NCI-H1092 (cell line): ENCODE results near the gene CDHR2.
A peak's percentile ranks its signal among the peaks of the same experiment; 100 is the strongest.
"Not testable (repeated sequence)": the region's sequence is repeated elsewhere in the genome, so short reads cannot be mapped to it uniquely, and the experiment has no call there.

Experiments
- DNase-seq: peaks from one replicate; lab custom pipeline; 2025; lab: John Stamatoyannopoulos, UW

The CDHR2 gene

DNA sequence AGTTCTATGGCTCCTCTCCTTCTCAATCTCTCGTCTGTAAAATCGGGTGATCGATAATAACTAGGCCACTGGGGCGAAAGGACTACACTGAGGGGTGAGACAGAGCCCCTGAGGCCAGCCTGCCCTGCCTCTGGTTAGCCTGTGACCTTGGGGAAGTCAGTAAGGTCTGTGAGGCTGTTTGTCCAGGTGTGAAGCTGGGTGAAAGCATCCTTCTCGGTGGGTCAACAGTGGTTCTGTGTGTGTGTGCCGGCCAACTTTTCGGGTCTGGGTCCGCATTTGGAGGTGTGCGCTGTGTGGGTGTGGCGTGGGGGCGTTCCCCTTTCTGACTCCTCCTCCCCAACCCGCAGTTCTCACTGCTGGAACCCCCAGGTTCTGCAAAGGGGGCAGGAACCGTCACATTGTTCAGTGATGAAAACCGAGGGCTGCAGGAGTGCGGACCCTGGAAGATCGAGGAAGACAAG is 7.0 kb upstream of the CDHR2 start:
- no peak for DNase-seq

DNA sequence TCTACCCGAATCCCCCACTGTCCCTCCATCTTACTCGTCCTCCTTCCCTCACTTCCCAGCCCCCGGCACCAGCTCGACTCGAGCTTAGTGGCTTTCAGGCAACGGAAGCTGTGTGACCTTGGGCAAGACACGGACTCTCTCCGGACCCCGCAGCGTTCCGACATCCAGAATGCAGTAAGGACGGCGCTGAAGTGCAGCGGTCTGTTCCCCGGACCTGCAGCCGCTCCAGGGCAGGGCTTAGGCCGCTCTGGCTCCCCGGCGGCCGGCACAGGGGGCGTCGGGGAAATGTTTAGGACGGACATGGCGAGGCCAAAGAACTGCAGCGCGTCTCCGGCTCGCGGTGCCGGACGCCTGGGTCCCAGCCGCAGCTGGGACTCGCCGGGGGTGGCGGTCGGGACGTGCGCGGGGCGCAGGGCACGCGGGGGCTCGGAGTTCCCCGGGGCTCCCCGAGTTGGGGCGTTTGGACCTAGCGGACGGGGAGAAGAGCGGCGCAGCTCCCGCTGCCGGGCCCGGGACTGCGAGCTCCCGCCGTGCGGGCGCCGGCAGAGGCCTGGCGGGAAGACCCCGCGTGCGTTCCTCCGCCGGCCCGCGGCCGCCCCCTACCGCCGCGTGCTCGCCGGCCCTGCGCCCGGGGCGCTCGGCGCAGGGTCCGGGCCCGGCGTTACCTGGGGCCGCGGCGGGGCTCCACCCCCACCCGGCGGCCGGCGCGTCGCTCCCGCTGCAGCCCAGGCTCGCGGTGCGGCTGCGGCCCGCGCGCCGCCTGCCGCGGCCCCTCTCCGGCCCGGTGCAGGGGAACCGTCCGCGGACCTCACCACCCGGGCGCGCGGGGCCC is 6.3 kb upstream of the CDHR2 start:
- no peak for DNase-seq

DNA sequence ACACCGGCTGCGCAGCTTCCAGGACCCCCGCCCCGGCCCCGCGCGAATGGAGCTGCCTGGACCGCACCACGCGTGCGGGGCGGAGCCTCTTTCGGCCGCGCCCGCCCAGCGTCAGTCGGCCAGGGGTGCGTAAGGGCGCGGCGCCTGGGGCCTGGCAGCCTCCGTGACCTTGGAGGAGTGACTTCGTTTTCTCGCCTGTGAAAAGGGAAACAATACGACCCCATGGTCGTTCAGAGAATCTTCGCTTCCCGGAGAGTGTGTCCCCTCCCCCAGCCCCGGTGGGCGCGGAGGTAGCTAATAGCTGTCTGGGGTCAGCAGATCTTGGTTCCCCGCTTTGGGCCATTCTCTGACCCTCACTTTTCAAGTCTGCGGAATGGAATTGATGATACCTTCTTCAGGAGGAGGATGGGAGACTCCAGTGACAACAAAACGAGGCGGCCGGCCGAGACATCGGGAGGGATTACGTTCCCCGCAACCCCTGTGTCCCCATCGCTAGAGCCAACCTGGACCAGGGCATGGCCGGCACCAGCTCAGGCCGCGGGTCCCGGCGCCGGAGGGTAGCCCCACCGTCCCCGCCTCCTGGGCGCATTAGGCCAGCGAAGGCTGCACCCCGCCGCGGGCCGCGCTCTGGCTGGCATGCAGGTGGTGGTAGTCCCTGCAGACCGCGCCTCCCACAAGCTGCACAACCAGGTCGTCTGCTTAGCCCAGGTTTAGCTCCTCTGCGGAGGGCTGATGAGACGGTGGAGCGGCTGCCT is 5.5 kb upstream of the CDHR2 start:
- peak; percentile 23 for DNase-seq

DNA sequence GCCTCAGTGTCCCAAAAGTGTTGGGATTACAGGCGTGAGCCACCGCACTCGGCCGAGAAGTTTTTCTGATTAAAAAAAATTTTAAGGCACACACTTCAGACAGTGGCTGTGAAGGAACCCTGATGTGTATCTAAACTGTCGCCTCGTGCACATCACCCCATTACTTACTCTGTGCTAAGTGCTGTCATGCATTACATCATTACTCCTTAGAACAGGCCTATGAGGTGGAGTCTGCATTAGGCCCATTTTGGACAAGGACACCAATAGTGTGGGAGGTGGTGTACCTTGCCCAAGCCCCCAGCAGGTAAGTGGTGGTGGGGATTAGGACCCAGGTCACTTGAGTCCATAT is 3.8 kb upstream of the CDHR2 start:
- no peak for DNase-seq

DNA sequence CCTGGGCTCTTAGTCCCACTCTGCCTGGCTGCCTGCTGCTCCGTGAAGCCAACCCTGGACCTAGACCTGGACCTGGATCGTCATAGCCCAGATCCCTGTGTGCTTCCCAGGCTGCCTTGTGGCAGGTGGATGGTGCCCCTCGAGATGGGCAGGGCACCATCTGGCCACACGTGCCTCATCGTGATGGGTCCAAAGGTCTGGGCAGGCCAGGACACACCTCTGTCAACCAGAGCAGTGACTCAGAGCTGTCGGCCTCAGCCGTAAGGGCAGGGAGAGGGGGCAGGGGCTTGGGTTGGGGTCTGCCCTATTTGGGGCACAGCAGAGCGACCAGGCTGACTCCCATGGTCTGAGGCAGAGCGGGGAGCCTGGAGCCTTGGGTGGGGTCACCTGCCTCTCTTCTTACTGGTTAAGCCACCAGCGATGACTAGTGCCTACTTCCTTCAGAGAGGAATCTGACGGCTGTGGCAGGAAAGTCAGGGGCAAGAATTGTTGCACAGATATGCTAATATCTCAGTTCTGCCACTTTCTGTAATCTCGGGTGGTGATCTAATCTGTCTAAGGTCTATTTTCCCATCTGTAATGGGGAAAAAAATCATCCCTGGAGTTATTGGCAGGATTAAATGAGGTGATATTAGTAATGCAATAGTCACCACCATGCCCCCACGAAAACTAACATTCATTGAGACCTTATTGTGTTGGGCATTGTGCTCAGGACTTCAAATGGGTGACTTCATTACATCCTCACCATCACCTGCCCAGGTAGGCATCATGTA is 3.2 kb upstream of the CDHR2 start:
- no peak for DNase-seq

DNA sequence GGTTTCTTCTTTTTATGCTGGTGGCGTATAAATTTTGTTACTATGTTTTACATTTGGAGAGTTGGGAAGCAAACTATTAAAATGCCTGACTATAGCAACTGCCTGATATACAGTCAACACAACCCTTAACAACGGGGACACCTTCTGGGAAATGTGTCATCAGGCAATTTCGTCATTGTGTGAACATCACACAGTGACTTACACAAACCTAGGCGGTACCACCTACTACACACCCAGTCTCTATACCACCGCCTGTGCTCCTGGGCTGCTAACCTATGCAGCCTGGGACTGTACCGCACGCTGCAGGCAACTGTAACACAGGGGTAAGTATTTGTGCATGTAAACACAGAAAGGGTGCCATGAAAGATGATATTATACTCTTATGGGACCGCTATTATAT is 1.3 kb upstream of the CDHR2 start:
- no peak for DNase-seq

DNA sequence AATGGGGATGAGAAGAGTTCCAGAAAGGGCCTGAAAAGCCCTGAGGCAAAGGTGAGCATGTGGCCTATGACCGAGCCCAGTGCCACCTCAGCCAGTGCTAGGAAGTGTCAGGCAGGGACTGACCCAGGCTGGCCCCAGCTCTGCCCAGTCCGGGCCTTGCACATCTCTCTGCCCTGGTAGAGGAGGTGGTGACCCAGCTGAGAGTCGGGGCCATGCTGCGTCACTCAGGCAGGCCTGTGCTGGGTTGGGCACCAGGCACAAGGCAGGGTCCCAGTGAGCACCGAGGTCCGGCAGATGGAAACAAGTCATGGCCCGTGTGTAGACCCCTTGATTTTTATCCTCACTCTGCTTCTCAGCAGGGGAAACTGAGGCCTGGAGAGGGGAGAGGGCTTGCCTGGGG is 729 bp downstream of the CDHR2 start:
- DNase-seq, result no peak

DNA sequence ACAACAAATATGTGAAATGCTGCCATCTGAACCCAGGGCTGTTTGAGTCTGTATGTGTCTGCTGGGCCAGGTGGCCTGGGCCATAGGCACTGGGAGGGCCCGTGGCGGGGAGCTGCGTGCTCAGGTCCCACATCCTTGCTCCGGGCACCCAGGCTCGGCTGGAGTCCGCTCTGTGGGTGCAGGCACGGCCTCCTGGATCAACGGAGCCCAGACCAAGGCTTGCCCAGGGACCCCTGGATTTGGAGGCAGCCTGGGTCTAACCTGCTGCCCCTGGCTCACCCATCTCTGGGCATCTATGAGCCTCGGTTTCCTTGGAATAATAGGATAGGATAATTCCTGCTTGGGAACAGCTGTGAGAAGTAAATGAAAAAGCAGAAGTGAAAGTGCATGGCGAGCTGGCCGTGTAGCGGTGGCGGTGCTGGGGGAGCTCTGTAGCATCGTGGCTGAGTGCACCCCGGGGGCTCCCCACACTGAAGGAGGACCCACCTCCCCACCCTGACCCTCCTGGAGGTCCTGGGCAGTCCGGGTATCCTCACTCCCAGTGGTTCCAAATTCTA is 1.2 kb downstream of the CDHR2 start:
- no peak for DNase-seq

DNA sequence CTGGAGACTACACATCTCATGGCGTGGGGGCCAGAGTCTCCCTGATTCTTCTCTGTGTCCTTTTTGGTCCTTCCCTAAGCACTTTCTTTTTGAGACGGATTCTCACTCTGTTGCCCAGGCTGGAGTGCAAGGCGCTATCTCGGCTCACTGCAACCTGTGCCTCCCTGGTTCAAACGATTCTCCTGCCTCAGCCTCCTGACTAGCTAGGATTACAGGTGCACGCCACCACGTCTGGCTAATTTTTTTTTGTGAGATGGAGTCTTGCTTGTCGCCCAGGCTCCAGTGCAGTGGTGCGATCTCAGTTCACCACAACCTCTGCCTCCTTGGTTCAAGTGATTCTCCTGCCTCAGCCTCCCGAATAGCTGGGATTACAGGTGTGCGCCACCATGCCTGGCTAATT is 1.8 kb downstream of the CDHR2 start:
- not testable (repeated sequence) for DNase-seq

DNA sequence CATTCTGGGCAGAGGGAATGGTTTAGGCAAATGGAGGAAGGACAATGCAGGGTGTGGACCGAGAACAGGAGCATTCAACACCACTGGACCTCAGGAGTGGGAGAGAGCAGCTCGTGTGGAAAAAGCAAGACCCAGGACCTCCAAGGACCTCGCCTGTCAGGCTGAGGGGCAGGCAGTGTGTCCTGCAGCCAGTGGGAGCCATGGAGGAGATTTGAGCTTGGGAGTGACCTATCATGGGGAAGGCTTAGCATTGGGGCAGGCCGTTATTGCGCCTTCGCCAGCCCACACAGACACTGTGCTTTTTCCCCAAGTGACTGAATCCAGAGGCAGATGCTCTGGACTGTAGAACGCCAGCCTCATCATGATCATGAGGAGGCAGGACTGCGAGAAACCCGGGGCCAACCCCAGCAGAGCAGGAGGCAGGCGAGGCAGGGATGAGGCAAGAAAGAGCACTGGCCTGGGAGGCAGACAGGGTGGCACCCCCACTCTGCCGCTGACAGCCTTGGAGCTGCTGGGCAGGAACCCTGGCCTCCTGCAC is 3.3 kb downstream of the CDHR2 start:
- DNase-seq, result no peak

DNA sequence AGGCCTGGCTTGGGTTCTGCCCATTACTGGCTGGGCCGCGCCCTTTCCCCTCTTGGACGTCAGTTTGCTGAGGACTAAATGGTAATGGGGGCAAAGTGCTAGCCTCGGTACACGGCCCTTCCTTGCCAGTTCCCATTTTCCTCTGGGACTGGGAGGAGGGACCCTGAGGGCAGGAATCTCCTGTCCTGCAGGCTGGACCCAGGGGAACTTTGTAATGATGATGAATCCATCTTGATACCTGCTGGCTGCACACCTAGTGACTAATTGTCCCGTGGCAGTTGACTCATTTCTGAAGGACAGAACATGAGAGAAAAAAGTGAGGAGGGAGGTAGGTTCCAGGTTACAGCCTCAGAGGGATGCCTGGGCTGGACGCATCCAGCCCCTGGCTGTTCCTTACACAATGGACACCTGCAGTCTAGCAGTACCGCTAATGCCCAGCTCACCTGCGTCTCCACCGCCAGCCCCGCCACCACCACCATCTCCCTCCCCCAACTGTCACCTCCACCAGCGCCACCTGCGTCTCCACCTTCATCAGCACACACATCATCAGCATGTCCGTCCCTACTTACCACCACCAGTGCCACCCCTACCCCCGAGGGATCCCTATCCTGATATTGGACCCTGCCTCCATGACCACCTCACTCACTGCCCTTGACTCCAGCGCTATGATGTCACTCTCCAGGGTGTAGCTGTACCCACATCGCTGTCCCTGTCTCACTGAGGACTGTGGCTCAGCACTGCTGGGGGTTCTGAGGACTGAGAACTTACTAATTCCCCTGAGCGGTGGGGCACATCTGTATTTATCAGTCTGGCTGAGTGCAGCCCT is 4.3 kb downstream of the CDHR2 start:
- no peak for DNase-seq

DNA sequence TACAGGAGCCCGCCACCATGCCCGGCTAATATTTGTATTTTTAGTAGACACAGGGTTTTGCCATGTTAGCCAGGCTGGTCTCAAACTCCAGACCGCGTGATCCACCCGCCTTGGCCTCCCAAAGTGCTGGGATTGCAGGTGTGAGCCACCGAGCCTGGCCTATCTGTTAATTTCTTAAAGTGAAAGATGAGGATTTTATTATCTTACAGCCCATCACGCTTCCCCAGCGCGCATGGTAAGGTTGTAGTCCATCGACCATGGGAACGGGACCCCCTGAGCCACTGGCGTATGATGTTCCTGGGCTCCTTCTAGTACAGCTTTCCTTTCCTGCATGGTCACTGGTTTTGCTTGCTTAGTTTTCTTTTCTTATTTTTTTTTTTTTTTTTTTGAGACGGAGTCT is 8.7 kb downstream of the CDHR2 start:
- DNase-seq, result no peak

DNA sequence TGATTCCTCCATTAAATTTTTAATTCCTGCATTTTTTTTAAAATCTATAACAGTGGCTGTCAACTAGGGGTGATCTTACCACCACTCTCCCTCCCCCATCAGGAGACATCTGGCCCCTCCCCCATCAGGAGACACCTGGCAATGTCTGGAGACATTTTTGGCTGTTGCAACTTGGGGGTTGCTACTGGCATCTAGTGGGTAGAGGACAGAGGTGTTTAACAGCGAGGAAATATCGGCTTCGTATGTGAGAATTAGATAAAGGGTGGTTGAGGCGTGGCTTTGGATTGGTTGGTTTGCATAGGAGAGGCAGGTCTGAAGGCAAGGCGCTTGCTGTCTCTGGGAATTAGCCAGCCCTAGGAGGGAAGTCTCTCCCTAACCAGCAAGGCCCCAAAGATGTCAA is 10.5 kb downstream of the CDHR2 start:
- DNase-seq, result no peak

DNA sequence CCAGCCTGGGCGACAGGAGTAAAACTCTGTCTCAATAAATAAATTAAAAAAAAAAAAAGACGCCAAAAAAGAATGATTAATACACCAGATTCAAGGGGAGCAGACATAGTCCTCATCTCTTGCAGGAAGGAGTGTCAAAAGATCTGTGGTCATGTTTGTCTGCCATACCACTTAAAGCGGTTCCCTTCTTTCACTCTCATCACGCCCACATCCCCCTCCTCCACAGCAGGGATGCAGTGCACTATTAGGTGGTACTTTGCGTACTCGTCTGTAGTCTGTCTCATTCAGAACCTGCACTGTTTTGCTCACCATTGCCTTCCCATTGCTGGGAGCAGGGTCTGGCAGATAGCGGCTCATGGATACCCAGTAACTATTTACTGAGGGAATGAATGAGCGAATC is 11.2 kb downstream of the CDHR2 start:
- no peak for DNase-seq

DNA sequence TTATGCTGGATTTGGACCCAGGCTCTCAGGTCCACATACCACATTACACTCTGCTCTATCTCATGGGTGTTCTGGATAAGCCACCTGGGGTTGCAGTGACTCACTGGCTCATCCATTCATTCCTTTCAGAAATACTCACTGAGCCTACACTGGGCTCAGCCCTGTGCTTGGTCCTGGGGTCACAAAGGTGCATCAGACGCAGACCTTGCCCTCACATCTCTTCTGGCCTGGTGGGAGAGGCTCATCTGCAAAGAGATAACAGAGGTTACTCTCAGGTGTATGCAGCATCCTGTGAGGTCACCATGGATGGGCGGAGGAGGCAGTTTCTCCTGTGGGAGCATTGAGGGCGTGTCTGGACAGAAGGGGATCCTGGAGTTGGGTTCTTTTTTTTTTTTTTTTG is 12.1 kb downstream of the CDHR2 start:
- DNase-seq, result no peak

DNA sequence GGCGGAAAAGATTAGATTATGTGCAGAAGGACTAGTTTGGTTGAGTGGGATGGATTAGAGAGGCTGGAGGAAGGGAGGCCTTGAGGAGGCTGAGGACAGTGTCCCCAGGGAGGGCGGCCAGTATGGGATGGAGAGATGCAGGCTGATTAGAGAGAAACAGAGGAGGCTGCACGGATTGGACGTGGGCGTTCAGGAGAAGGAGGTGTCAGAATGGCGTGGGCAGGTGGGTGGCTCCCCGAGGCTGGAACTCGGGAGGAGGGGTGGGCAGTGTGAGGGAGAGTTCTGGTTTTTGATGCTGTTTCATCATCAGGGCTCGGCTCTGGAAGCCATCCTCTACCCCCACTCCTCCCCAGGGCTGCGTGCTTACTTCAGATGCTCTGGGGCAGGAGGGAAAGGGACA is 13.0 kb downstream of the CDHR2 start:
- DNase-seq, result no peak

DNA sequence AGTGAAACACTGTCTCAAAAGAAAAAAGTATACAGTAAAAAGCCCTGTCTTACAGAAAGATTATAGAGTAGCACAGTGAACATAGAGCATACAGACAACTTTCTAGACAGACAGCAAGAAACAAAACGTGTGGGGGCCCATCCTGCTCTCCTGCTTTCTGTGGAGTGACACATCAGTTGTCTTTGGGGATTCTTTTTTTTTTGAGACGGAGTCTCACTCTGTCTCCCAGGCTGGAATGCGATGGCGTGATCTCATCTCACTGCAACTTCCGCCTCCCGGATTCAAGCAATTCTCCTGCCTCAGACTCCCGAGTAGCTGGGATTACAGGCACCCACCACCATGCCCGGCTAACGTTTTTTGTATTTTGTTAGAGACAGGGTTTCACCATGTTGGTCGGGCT is 14.9 kb downstream of the CDHR2 start:
- no peak for DNase-seq

DNA sequence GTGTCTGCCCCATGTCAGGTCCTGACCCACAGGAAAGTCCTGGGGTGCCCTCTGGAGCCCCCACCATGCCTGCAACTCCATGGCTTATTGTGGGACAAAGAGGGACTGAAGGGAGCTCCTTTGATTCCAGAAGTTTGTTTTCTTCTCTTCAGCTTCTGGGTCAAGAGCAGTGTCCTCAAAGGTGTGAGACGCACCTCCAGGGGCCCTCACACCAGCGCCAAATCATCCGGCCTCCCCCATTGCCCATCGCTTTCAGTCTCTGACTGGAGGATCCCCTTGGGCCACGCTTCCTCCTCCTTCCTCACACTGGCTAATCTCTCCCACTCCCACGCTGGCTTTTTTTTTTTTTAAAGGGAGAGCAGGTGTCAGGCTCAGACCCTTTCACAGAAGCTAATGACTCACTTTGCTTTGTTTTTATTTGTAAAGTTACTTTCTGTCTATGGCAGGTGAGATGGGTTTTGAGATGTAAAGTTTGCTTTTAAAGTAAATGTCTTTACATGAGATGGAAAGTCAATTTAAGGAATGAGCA is 16.7 kb downstream of the CDHR2 start:
- no peak for DNase-seq

DNA sequence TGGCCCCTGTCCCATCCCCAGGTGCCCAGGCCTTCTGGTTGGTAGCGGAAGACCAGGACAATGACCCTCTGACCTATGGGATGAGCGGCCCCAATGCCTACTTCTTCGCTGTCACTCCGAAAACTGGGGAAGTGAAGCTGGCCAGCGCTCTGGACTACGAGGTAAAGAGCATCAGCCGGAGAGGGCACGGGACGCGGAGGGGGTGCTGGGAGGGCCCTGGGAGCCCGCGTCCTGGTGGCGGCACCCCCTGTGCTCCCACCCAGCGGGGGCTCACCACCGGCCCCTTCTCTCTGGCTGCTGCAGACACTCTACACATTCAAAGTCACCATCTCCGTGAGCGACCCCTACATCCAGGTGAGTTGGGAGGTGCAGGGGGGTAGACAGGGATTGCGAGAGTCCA is 19.5 kb downstream of the CDHR2 start:
- no peak for DNase-seq

DNA sequence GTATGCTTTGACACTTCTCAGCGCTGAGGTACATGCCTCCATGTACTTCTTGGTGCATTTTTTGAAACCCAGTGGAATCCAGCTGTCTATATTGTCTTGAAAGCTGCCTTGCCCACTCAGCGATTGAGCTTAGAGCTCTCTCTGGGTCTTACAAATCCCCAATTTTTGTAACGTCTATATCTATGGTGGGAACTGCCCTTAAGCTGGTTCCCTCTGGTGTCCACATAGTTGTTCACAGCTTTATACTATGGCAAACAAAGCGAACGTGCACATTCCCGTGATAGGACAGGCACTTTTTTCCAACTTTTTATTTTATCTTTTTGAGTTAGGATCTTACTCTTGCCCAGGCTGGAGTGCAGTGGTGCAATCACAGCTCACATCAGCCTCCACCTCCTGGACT is 20.9 kb downstream of the CDHR2 start:
- DNase-seq, result no peak
